AG09319 (cell line): ENCODE results near the gene CCDC9B.

ENCODE experiments used
- DNase-seq: peaks from one replicate; pipeline ENCODE4 v3.0.0-alpha.2; 2010; ENCODE audit warnings: low read depth; ENCODE audit errors: extremely low read depth
- TF ChIP-seq, protein P1 (sequence below): IDR thresholded peaks from 2 replicates; pipeline ENCODE4 v1.5.1; 2011; ENCODE audit warnings: low read depth, mild to moderate bottlenecking, inconsistent platforms, low read length, moderate library complexity

CCDC9B gene

DNA sequence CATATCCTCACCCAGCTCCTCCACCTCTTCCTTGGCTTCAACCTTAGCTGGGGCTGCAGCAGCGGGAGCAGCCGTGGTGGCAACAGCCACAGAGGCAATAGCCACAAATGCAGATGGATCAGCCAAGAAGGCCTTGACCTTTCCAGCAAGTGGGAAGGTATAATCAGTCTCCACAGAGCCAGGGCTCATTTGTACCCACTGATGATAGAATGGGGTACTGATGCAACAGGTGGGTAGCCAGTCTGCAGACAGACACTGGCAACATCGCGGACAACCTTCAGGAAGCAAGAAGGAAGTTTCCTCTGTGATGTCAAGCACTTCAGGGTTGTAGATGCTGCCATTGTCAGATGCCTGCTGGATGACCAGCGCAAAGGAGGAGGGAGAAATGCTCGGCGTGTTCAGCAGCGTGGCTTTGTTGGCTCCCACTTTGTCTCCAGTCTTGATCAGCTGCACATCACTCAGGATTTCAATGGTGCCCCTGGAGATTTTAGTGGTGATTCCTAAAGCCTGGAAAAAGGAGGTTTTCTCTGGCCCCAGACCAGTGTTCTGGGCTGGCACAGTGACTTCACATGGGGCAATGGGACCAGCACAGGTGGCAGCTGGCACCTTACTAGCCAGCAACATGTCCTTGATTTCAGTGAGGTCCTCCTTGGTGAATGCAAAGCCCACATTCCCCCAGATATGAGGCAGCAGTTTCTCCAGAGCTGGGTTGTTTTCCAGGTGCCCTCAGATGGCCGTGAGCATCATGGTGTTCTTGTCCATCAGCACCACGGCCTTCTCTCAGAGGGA, 28.2 kb downstream of the CCDC9B start:
- TF ChIP-seq, protein P1, sequence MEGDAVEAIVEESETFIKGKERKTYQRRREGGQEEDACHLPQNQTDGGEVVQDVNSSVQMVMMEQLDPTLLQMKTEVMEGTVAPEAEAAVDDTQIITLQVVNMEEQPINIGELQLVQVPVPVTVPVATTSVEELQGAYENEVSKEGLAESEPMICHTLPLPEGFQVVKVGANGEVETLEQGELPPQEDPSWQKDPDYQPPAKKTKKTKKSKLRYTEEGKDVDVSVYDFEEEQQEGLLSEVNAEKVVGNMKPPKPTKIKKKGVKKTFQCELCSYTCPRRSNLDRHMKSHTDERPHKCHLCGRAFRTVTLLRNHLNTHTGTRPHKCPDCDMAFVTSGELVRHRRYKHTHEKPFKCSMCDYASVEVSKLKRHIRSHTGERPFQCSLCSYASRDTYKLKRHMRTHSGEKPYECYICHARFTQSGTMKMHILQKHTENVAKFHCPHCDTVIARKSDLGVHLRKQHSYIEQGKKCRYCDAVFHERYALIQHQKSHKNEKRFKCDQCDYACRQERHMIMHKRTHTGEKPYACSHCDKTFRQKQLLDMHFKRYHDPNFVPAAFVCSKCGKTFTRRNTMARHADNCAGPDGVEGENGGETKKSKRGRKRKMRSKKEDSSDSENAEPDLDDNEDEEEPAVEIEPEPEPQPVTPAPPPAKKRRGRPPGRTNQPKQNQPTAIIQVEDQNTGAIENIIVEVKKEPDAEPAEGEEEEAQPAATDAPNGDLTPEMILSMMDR = no peak
- DNase-seq = no peak

DNA sequence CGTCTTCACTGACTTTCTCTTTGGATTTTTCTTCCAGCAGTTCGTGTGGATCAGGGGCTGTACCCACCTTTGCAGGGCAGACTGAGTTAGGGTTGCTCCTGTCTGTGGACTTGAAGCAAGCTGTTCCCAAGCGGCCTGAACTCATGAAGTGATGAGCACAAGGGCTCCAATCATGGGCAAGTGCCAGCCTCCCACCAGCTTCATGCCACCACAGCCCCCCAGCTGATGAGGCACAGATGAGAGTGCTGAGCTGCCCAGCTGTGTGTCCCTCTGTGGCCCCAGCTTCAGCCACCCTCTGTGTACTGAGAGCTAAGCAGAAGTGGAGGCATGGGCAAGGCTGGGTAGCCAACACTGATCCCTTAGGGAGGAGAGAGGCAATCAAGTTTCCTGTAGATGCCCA, 29.7 kb downstream of the CCDC9B start:
- TF ChIP-seq, protein P1 = no peak
- DNase-seq = no peak

DNA sequence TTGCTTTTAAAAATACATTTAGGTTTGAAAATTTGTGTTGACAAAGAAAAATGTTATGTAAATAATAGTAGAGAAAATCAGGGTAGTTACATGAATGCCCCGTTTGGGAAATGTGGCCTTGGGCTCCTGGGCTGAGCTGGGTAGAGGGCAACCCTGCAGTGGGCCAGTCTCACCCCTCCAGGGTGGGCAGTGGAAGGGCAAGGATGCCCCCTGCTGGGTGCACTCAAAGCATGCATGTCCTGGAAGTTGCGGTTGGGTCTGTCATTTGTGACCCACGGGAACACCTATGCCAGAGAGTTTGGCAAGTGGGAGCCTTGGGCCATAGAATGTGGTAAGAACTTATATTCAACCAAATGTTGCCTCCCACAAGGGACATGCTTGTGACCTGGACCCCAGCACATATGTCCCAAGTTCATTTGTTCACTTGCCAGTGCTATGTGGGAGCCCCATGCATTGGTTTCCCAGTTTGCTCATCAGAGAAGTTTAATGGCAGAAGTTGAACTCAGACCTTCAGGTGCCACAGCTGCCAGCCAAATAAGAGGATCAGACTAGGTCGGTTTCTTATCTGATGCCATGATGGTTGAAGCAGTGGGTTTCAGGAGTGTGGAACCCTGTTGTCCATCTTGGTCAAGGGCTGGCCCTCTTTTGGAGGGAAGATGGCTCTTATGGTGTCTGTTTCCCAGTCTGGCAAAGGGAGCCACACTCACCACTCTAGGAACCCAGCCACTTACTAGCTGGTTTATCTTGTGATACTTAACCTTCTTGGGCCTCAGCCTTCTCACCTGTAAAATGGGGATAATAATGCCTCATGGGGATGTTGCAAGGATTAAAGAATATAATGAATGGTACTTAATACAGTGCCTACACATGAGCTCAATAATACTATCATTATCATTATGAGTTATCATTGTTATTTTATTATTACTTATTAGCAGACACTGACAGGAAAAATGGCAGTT, 30.5 kb downstream of the CCDC9B start:
- TF ChIP-seq, protein P1 = peak; percentile 64
- DNase-seq = no peak

DNA sequence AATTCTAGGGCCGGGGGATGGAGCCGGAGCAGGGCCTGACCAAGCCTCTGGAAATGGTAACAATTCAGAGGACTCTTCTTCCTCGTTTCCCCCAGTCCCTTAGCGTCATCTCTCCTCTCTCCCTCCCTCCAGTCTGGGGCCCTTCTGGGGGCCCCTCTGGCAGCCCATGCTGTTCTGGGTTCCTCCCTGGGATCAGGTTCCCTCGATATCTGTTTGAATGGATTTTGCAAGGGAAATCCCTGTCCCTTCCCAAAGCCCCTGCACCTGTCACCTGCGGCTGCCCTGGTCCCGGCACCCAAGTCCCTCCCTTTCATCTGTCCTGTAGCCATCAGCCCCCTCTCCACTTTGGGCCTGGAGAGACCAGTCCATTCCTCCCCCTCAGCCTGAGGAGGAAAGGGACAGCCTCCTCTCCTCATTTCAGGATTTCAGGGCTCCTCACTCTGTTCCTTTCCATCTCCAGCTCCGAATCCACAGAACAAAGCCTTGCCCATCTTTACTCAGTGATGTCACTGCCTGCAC, 31.3 kb downstream of the CCDC9B start:
- DNase-seq = no peak
- TF ChIP-seq, protein P1 = no peak

DNA sequence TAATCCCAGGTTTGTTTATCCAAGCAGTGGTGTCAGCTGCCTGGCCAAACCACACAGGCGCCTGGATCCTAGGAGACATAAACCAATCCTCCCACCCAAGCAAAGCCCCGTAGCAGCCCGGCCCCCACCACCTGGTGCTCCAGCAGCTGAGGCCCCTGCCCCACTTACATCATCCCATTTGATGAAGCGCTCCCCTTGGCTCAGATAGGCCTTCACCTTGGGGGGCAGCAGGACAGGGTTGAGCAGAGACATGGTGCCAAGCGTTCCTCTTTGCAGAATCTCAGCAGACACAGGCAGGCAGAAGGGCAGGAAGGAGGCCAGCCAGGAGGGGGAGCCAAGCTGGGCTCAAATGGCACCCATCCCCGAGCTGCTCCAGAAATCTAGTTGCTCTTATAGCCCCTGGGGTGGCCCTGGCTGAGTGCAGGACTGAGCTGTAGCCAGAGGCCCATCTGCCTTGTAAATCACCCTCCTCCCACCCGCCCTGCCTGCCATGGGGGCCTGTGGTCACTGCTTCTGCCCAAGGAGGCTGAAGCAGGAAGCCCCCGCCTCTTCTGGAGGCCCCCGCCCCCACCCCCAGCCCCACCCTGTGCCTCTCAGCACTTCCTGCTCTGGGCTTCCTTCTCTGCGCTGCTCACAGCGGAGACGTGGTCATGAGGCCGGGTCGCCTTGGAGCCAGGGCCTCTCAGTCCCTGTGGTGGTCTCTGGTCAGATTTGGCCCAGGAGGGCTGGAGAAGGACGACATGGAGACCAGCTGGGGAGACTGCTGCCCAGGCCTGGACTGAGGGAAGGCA, 33.1 kb downstream of the CCDC9B start, which contains the start of gene PLCB2:
Gene PLCB2 (minus strand): TSS at position 515 of the 791 bp plus-strand sequence. CDS start 263 bp downstream, at position 252.
- TF ChIP-seq, protein P1 = no peak; the same call in 1 of the 2 replicates
- no peak for DNase-seq

DNA sequence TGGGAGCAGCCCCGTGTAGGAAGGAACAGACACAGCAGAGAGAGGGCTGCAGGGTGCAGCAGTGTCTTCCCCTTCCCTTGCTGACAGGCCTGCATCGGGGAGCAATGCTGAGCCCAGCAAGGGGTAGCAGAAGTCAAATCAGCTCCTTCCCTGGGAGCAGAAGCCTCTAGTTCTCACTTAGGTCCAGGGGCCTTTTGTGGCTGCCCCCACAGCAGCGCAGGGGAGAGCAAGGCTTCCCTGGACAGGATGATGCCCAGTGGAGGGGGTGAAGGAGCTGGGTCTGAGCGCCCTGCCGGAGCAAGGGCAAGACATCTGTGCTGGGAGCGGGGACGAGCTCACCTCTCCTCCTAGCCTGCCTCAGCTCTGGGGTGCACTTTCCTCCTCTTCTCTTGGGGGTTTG, 33.8 kb downstream of the CCDC9B start:
- TF ChIP-seq, protein P1 = no peak
- no peak for DNase-seq
